Measurements from ENCODE around the gene CNTN6. TPM values are rescaled to one million over a fixed set of nuclear protein-coding genes. Genes with fewer than 3 reads are reported as not detected.
A peak's percentile ranks its signal among the peaks of the same experiment; 100 is the strongest.

Gene CNTN6
- total RNA-seq, 1 donor from 2014 or later, result 0.12 TPM

DNA sequence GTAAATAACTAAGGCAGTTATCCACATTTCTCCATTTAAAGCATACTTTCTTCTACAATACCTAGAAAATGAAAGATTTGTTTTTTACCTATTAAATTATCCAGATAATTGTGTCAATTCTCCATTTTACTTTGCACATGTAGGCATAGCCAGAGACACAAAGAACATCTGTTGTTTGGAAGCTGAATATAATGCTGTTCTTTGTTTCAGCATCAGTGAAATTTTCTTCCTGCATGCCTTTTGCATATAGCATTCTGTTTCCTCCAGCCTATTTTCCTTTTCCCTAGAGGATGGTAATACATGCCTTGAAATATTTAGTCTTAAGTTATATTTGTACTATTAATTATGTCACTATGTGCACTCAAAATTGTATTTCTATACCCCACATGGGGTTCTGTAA, 233.7 kb downstream of the CNTN6 start:
- TF ChIP-seq, protein P1, sequence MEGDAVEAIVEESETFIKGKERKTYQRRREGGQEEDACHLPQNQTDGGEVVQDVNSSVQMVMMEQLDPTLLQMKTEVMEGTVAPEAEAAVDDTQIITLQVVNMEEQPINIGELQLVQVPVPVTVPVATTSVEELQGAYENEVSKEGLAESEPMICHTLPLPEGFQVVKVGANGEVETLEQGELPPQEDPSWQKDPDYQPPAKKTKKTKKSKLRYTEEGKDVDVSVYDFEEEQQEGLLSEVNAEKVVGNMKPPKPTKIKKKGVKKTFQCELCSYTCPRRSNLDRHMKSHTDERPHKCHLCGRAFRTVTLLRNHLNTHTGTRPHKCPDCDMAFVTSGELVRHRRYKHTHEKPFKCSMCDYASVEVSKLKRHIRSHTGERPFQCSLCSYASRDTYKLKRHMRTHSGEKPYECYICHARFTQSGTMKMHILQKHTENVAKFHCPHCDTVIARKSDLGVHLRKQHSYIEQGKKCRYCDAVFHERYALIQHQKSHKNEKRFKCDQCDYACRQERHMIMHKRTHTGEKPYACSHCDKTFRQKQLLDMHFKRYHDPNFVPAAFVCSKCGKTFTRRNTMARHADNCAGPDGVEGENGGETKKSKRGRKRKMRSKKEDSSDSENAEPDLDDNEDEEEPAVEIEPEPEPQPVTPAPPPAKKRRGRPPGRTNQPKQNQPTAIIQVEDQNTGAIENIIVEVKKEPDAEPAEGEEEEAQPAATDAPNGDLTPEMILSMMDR (conservative IDR thresholded peaks at IDR 0.05; ENCODE audit: low read depth, low read length), result no peak
- no peak overlapping the region for H3K4me3 ChIP-seq (ENCODE audit: low read depth, low read length)
- no peak for DNase-seq (ENCODE audit: low read depth)

DNA sequence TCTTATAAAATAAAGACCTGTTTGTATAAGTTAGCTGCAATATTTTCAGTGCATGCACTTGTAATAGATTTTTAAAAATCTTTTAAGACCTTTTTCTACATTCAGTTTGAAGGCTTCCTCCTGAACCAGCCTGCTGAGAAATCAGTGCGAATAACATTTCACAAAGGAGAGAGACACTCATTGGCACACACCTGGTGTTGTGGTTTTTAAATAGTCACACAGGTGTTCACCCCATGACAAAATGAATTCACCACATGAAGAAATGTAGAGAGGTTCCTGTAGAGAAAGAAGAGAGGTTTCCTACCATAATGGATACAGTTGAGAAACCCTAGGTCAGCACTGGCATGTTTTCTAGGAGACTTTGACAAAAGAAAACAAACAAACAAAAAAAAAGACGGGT, 237.3 kb downstream of the CNTN6 start:
- H3K4me3 ChIP-seq (ENCODE audit: low read depth, low read length), result no peak overlapping the region
- TF ChIP-seq, protein P1 (conservative IDR thresholded peaks at IDR 0.05; ENCODE audit: low read depth, low read length), result no peak
- DNase-seq (ENCODE audit: low read depth), result no peak

GRCh38 chr3:1346386-1346785, 253.6 kb downstream of the CNTN6 start:
- no peak for DNase-seq (ENCODE audit: low read depth)
- TF ChIP-seq, protein P1 (conservative IDR thresholded peaks at IDR 0.05; ENCODE audit: low read depth, low read length), result no peak
- no peak overlapping the region for H3K4me3 ChIP-seq (ENCODE audit: low read depth, low read length)

DNA sequence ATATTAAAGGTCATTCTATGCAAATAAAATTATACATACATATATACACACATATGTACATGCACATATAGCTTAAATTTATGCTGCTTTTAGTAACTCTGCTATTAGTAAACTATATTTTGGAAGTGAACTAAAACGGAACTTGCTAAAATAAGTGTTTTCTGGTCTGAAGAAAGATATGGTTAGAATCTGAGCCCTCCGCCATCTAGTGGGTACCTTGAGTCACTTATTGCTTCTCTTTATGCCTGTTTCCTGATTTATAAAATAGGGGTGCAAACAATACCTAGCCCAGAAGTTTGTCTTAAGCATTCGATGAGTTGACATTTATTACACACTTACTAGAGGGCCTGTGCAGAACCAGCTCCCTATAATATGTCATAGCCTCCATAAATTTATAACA, 255.7 kb downstream of the CNTN6 start:
- TF ChIP-seq, protein P1 (conservative IDR thresholded peaks at IDR 0.05; ENCODE audit: low read depth, low read length), result peak; percentile 44
- no peak overlapping the region for H3K4me3 ChIP-seq (ENCODE audit: low read depth, low read length)
- no peak for DNase-seq (ENCODE audit: low read depth)

- TF ChIP-seq, protein P1 (conservative IDR thresholded peaks at IDR 0.05; ENCODE audit: low read depth, low read length), result no peak
- H3K4me3 ChIP-seq (ENCODE audit: low read depth, low read length), result no peak overlapping the region
- no peak for DNase-seq (ENCODE audit: low read depth)
Measured at GRCh38 chr3:1350885-1351284, 258.1 kb downstream of the CNTN6 start.

DNA sequence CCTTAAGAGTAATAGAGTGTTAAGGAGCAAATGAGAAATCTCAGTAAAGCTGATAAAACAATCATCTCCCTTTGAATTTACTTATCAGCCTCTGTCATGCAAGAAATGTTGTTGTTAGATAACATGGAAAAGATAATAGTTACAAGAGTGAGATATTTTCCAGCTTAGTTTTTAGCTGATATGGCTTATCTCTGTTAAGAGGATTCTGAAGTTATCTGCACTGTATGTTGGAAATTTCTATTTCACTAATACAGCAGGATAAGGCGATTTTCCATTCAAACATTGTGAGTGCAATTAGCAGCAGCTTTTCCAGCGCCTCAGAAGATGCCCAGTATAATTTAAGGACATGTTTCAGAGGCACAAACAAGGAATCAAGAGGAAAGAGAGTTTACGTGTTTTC, 262.9 kb downstream of the CNTN6 start:
- no peak overlapping the region for H3K4me3 ChIP-seq (ENCODE audit: low read depth, low read length)
- DNase-seq (ENCODE audit: low read depth), result no peak
- TF ChIP-seq, protein P1 (conservative IDR thresholded peaks at IDR 0.05; ENCODE audit: low read depth, low read length), result no peak

DNA sequence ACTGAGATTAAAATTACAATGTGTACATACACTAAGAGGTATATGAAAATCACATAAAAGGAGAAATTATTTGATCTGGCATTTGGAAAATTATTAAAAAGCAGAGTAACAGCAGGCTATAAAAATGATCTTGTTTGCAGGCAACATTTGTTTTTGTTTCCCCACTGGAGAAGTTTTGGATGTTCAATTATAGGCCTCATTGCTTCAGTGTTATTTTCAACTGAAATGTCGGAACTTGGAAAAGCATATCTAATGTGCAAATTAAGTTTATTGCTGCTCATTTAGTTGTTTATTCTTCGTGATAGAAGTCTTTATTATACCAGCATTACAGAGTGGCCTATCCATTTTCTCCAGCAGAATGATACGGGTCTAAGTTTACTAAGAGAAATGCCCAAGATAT, 263.3 kb downstream of the CNTN6 start:
- TF ChIP-seq, protein P1 (conservative IDR thresholded peaks at IDR 0.05; ENCODE audit: low read depth, low read length), result no peak
- no peak for DNase-seq (ENCODE audit: low read depth)
- no peak overlapping the region for H3K4me3 ChIP-seq (ENCODE audit: low read depth, low read length)
